PC-3 (cell line): ENCODE measurements around the gene REEP1. TPM values are rescaled to one million over a fixed set of nuclear protein-coding genes. Genes with fewer than 3 reads are reported as not detected.

Experiments used
- ATAC-seq: fragments of 200-7000 bp; cut with Tn5 transposase; 2 replicates; pipeline ENCODE4 v1.9.1; 2020; ENCODE audit warnings: mild to moderate bottlenecking, moderate library complexity
- BruUV-seq: library from RNA; stranded (reverse); fragments of 400-500 nt; replicated peaks from 2 replicates; lab custom pipeline; 2021; lab: Mats Ljungman, UMichigan
- CTCF ChIA-PET: fragments of 300-600 bp; sonication (Branson Sonifier 250); formaldehyde crosslinking; loops from one replicate; lab custom pipeline; 2022; ENCODE audit warnings: antibody characterized with exemption; lab: Charles Lee
- POLR2A ChIA-PET: fragments of 300-600 bp; sonication (Branson Sonifier 250); formaldehyde crosslinking; loops from one replicate; lab custom pipeline; 2022; ENCODE audit warnings: antibody characterized with exemption; ENCODE audit not compliant: unreplicated experiment; lab: Charles Lee
- DNase-seq: peaks from one replicate; pipeline ENCODE4 v3.0.0-alpha.2; 2015
- H2AFZ ChIP-seq: fragments of 300-600 bp; sonication (generic); 2 replicates; pipeline ENCODE4 v1.6.0; 2016; ENCODE audit warnings: antibody characterized with exemption, low read length
- H3F3A ChIP-seq: fragments of 300-600 bp; sonication (generic); one replicate; pipeline ENCODE4 v1.6.0; 2017; ENCODE audit warnings: antibody characterized with exemption, low read length, control low read depth, mild to moderate bottlenecking; ENCODE audit not compliant: unreplicated experiment
- H3K27ac ChIP-seq: fragments of 300-600 bp; sonication (generic); 2 replicates; pipeline ENCODE4 v1.5.1; 2016; ENCODE audit warnings: mild to moderate bottlenecking, low read length
- H3K27me3 ChIP-seq: fragments of 300-600 bp; sonication (generic); 2 replicates; pipeline ENCODE4 v1.6.1; 2016; ENCODE audit warnings: low read length, mixed read lengths
- H3K36me3 ChIP-seq: fragments of 300-600 bp; sonication (generic); 2 replicates; pipeline ENCODE4 v1.6.1; 2016; ENCODE audit warnings: low read depth, mixed run types, low read length, mixed read lengths
- H3K4me1 ChIP-seq: fragments of 300-600 bp; sonication (generic); 2 replicates; pipeline ENCODE4 v1.5.1; 2016; ENCODE audit warnings: low read length; ENCODE audit not compliant: insufficient read depth
- H3K4me2 ChIP-seq: fragments of 300-600 bp; sonication (generic); 2 replicates; pipeline ENCODE4 v1.6.0; 2016; ENCODE audit warnings: low read length
- H3K4me3 ChIP-seq: fragments of 300-600 bp; sonication (generic); 2 replicates; pipeline ENCODE4 v1.5.1; 2016; ENCODE audit warnings: mild to moderate bottlenecking, low read length, mixed read lengths
- H3K79me2 ChIP-seq: fragments of 300-600 bp; sonication (generic); 2 replicates; pipeline ENCODE4 v1.6.1; 2017; ENCODE audit warnings: low read length, mixed read lengths
- H3K9ac ChIP-seq: fragments of 300-600 bp; sonication (generic); 2 replicates; pipeline ENCODE4 v1.6.0; 2016; ENCODE audit warnings: mild to moderate bottlenecking, low read length
- H3K9me2 ChIP-seq: fragments of 300-600 bp; sonication (generic); replicated peaks from 2 replicates; pipeline ENCODE4 v1.6.1; 2016; ENCODE audit warnings: mixed run types, low read length, mixed read lengths
- H3K9me3 ChIP-seq: fragments of 300-600 bp; sonication (generic); 2 replicates; pipeline ENCODE4 v1.6.1; 2016; ENCODE audit warnings: low read length, mixed read lengths
- H4K20me1 ChIP-seq: fragments of 300-600 bp; sonication (generic); 2 replicates; pipeline ENCODE4 v1.6.1; 2016; ENCODE audit warnings: low read length, mixed read lengths
- EZH2 ChIP-seq: fragments of 300-600 bp; sonication (generic); IDR thresholded peaks from one replicate; pipeline ENCODE4 v1.6.1; 2017; ENCODE audit warnings: antibody characterized with exemption, mild to moderate bottlenecking, low read length; ENCODE audit not compliant: unreplicated experiment
- EZH2phosphoT487 ChIP-seq: fragments of 300-600 bp; sonication (generic); IDR thresholded peaks from 2 replicates; pipeline ENCODE4 v1.6.1; 2018; ENCODE audit warnings: mild to moderate bottlenecking, antibody characterized with exemption, low read length, borderline replicate concordance
- intact Hi-C: fragments of 100-400 bp; cut with micrococcal nuclease; formaldehyde crosslinking; loops from 2 replicates; pipeline ENCODE4 v1.9.0; 2023
- total RNA-seq: library from RNA; depleted of rRNA; stranded (reverse); fragments of >200 nt; gene quantifications from 2 replicates; pipeline ENCODE4 v1.2.3, GENCODE V29; 2014
- TF ChIP-seq, protein P1 (sequence below): fragments of 300-600 bp; sonication (generic); conservative IDR thresholded peaks from 2 replicates; pipeline ENCODE4 v1.5.1; 2017; ENCODE audit warnings: antibody characterized with exemption, low read depth, mild to moderate bottlenecking, low read length

The REEP1 gene
- total RNA-seq, 1 experiment from 2014 or later, result not detected

DNA sequence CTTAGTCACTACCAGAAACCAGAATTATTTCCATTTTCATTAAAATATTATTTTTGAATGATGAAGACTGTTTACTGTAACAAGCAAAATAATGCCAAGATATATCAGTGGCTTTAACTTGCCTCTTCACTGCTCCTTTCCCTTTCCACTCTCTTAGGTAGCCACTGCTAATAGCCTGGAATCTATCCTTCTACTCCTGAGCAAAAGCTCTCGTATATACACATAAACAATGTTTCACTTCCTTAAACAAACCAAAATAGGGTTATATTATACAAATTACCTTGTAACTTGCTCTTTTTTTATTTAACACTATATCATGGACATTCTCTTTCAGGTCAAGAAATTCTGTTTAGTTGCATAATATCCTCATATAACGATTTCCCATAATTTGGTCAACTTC lies 163.0 kb downstream of the REEP1 start:
- Histone ChIP-seq H3K36me3 (peaks cover 48% of the 10 kb centered on the region), H3K4me2 (no peak overlapping the region), H3K9ac (no peak overlapping the region), H3F3A (no peaks in the 10 kb centered on the region), H3K27me3 (no peaks in the 10 kb centered on the region), H4K20me1 (peaks cover 8% of the 10 kb centered on the region; the same call in 1 of the 2 replicates), H3K4me1 (no peaks in the 10 kb centered on the region), H2AFZ (no peak overlapping the region), H3K27ac (no peak overlapping the region), H3K9me3 (no peaks in the 10 kb centered on the region), H3K9me2 (no peaks in the 10 kb centered on the region), H3K79me2 (peaks cover 4% of the 10 kb centered on the region; the same call in 1 of the 2 replicates), H3K4me3 (no peak overlapping the region)
- DNase-seq (no peak), ATAC-seq (no peak)
- intact Hi-C loops, result no loop called here
- no peak for TF ChIP-seq EZH2phosphoT487
- TF ChIP-seq EZH2, result no peak
- CTCF ChIA-PET, result no interaction called here
- BruUV-seq, result no TSS peak
- POLR2A ChIA-PET, result no interaction called here

DNA sequence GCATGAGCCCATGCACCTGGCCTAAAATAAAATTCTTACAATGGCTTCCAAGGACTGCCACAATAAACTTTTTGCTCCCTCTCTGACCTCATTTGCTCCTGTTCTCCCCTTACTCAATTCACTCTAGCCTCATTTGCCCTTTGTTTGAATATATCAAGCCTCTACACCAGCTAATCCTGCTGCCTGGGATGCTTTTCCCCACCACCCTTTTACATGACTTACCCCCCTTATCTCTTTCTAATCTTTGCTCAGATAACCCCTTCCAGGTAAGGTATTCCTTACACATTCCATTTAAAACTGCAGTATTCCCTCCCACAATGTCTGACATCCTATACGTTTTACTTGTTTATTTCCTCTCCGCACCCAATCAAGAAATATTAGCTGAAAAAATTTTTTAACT lies 164.8 kb downstream of the REEP1 start:
- CTCF ChIA-PET, result no interaction called here
- no peak overlapping the region for H3K4me3 ChIP-seq
- no peaks in the 10 kb centered on the region for H3K9me3 ChIP-seq
- H3K27me3 ChIP-seq, result no peaks in the 10 kb centered on the region
- no peak overlapping the region for H3K4me2 ChIP-seq
- BruUV-seq, result no TSS peak
- intact Hi-C loops, result no loop called here
- H2AFZ ChIP-seq, result no peak overlapping the region
- no peaks in the 10 kb centered on the region for H3F3A ChIP-seq
- peaks cover 52% of the 10 kb centered on the region for H3K36me3 ChIP-seq
- H3K27ac ChIP-seq, result no peak overlapping the region
- DNase-seq (no peak), ATAC-seq (no peak)
- no peak for TF ChIP-seq EZH2phosphoT487
- no peak for TF ChIP-seq EZH2
- TF ChIP-seq, protein P1, sequence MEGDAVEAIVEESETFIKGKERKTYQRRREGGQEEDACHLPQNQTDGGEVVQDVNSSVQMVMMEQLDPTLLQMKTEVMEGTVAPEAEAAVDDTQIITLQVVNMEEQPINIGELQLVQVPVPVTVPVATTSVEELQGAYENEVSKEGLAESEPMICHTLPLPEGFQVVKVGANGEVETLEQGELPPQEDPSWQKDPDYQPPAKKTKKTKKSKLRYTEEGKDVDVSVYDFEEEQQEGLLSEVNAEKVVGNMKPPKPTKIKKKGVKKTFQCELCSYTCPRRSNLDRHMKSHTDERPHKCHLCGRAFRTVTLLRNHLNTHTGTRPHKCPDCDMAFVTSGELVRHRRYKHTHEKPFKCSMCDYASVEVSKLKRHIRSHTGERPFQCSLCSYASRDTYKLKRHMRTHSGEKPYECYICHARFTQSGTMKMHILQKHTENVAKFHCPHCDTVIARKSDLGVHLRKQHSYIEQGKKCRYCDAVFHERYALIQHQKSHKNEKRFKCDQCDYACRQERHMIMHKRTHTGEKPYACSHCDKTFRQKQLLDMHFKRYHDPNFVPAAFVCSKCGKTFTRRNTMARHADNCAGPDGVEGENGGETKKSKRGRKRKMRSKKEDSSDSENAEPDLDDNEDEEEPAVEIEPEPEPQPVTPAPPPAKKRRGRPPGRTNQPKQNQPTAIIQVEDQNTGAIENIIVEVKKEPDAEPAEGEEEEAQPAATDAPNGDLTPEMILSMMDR, result no peak
- peaks cover 4% of the 10 kb centered on the region; the same call in 1 of the 2 replicates for H3K79me2 ChIP-seq
- no peaks in the 10 kb centered on the region for H3K4me1 ChIP-seq
- no peak overlapping the region for H3K9ac ChIP-seq
- H4K20me1 ChIP-seq, result peaks cover 14% of the 10 kb centered on the region; the same call in 1 of the 2 replicates
- POLR2A ChIA-PET, result no interaction called here
- no peaks in the 10 kb centered on the region for H3K9me2 ChIP-seq

DNA sequence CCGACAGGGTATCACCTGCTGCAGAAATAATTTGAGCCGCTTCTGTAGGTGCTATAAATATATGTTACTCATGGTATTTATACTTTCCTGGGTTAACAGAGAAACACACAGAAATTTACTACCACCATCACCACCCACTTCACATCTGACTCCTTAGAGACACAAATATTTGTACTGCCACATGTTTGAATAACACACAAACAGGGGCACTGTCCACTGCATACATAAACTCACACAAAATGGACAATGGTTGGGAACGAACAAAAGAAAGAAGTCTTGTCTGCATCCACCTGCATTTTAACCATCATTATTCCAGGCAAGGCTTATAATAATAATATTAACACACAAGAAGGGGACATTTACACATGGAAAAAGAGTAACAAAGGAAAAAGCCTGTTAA lies 166.1 kb downstream of the REEP1 start:
- Histone ChIP-seq H3K36me3 (peaks cover 48% of the 10 kb centered on the region), H3K27ac (no peak overlapping the region), H3F3A (no peaks in the 10 kb centered on the region), H3K79me2 (peaks cover 4% of the 10 kb centered on the region; the same call in 1 of the 2 replicates), H3K4me1 (no peaks in the 10 kb centered on the region), H3K27me3 (no peaks in the 10 kb centered on the region), H4K20me1 (peaks cover 14% of the 10 kb centered on the region; the same call in 1 of the 2 replicates), H3K9me2 (no peaks in the 10 kb centered on the region), H3K4me2 (no peak overlapping the region), H3K9me3 (no peaks in the 10 kb centered on the region), H2AFZ (no peak overlapping the region), H3K9ac (no peak overlapping the region), H3K4me3 (no peak overlapping the region)
- no TSS peak for BruUV-seq
- DNase-seq (no peak), ATAC-seq (no peak)
- intact Hi-C loops, result no loop called here
- TF ChIP-seq EZH2phosphoT487, result no peak
- ChIA-PET POLR2A (no interaction called here), CTCF (no interaction called here)
